MM.1S (cell line): ENCODE data around the gene RAB34.

Experiments used
- DNase-seq: peaks from one replicate; pipeline ENCODE4 v3.0.0-alpha.2; 2015
- H2AFZ ChIP-seq: fragments of 300-600 bp; sonication (generic); 2 replicates; pipeline ENCODE4 v1.6.0; 2016; ENCODE audit warnings: antibody characterized with exemption, low read length
- H3F3A ChIP-seq: fragments of 300-600 bp; sonication (generic); 2 replicates; pipeline ENCODE4 v1.6.1; 2016; ENCODE audit warnings: mild to moderate bottlenecking, antibody characterized with exemption, low read length, moderate library complexity, mixed read lengths; ENCODE audit not compliant: insufficient read depth
- H3K27ac ChIP-seq: fragments of 300-600 bp; sonication (generic); 2 replicates; pipeline ENCODE4 v1.5.1; 2016; ENCODE audit warnings: mild to moderate bottlenecking, low read length
- H3K27me3 ChIP-seq: fragments of 300-600 bp; sonication (generic); replicated peaks from 2 replicates; pipeline ENCODE4 v1.6.0; 2016; ENCODE audit warnings: low read length; ENCODE audit not compliant: insufficient read depth
- H3K36me3 ChIP-seq: fragments of 300-600 bp; sonication (generic); replicated peaks from 2 replicates; pipeline ENCODE4 v1.6.1; 2016; ENCODE audit warnings: mild to moderate bottlenecking, low read length, mixed read lengths; ENCODE audit not compliant: insufficient read depth
- H3K4me1 ChIP-seq: fragments of 300-600 bp; sonication (generic); 2 replicates; pipeline ENCODE4 v1.6.1; 2016; ENCODE audit warnings: low read length, mixed read lengths
- H3K4me2 ChIP-seq: fragments of 300-600 bp; sonication (generic); 2 replicates; pipeline ENCODE4 v1.6.0; 2016; ENCODE audit warnings: low read depth, low read length
- H3K4me3 ChIP-seq: fragments of 300-600 bp; sonication (generic); 2 replicates; pipeline ENCODE4 v1.5.1; 2016; ENCODE audit warnings: low read length, mixed read lengths
- H3K79me2 ChIP-seq: fragments of 300-600 bp; sonication (generic); 2 replicates; pipeline ENCODE4 v1.6.1; 2016; ENCODE audit warnings: mixed run types, low read length, mixed read lengths
- H3K9ac ChIP-seq: fragments of 300-600 bp; sonication (generic); 2 replicates; pipeline ENCODE4 v1.6.1; 2016; ENCODE audit warnings: low read length, mixed read lengths
- H3K9me2 ChIP-seq: fragments of 300-600 bp; sonication (generic); replicated peaks from 2 replicates; pipeline ENCODE4 v1.6.1; 2016; ENCODE audit warnings: mild to moderate bottlenecking, low read length, mixed read lengths; ENCODE audit not compliant: insufficient read depth
- H3K9me3 ChIP-seq: fragments of 300-600 bp; sonication (generic); replicated peaks from 2 replicates; pipeline ENCODE4 v1.6.1; 2016; ENCODE audit warnings: mild to moderate bottlenecking, low read length, mixed read lengths; ENCODE audit not compliant: insufficient read depth
- H4K20me1 ChIP-seq: fragments of 300-600 bp; sonication (generic); 2 replicates; pipeline ENCODE4 v1.6.1; 2016; ENCODE audit warnings: mild to moderate bottlenecking, low read length, moderate library complexity, mixed read lengths; ENCODE audit not compliant: insufficient read depth
- EZH2 ChIP-seq: fragments of 300-600 bp; sonication (generic); optimal IDR thresholded peaks from 2 replicates; pipeline ENCODE3; 2017; ENCODE audit warnings: low read depth, mild to moderate bottlenecking, antibody characterized with exemption, low read length, mixed read lengths
- EZH2phosphoT487 ChIP-seq: fragments of 300-600 bp; sonication (generic); IDR thresholded peaks from 2 replicates; pipeline ENCODE4 v1.6.1; 2018; ENCODE audit warnings: antibody characterized with exemption, low read length
- TF ChIP-seq, protein P1 (sequence below): fragments of 300-600 bp; sonication (generic); IDR thresholded peaks from 2 replicates; pipeline ENCODE4 v1.5.1; 2016; ENCODE audit warnings: antibody characterized with exemption, low read length, mixed read lengths

Gene RAB34

DNA sequence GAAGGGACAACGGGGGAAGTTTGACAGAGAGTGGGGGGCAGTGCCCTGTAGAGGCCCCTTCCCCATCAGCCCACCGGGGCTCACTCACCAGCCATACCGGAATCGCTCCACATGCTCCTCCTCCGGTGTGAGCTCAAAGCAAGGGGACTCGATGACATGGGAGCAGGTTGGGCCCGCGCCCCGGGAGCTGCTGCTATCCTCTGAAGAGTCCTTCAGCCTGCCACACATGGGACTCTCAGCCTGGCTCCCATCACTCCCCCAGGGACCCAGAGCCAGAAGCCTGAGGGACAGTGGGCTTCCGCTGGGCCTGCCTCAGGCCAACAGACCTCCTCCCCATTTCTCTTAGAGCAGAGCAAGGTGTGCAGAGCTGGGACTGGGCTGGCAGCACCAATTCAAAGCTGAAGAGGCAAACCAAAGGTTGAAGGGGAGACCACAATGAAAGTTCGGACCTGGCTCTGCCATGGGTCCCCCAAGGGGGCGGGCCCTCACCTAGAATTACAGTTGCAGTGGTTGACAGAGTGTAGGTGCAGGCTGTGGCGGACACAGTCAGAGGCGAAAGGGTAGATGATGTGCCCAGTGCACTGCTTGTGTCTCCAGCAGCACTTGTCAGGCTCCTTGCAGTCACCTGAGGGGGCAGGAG is 13.3 kb downstream of the RAB34 start:
- Histone ChIP-seq H4K20me1 (no peaks in the 10 kb centered on the region), H3K4me3 (no peak overlapping the region), H3K9me2 (no peaks in the 10 kb centered on the region), H3K79me2 (no peaks in the 10 kb centered on the region), H3K4me2 (no peak overlapping the region), H3K9ac (no peak overlapping the region), H3K36me3 (peaks cover 7% of the 10 kb centered on the region), H3K9me3 (no peaks in the 10 kb centered on the region), H3K4me1 (no peaks in the 10 kb centered on the region), H3F3A (no peaks in the 10 kb centered on the region), H2AFZ (no peak overlapping the region), H3K27ac (no peak overlapping the region), H3K27me3 (no peaks in the 10 kb centered on the region)
- no peak for DNase-seq
- no peak for TF ChIP-seq EZH2phosphoT487
- no peak for TF ChIP-seq EZH2
- TF ChIP-seq, protein P1, sequence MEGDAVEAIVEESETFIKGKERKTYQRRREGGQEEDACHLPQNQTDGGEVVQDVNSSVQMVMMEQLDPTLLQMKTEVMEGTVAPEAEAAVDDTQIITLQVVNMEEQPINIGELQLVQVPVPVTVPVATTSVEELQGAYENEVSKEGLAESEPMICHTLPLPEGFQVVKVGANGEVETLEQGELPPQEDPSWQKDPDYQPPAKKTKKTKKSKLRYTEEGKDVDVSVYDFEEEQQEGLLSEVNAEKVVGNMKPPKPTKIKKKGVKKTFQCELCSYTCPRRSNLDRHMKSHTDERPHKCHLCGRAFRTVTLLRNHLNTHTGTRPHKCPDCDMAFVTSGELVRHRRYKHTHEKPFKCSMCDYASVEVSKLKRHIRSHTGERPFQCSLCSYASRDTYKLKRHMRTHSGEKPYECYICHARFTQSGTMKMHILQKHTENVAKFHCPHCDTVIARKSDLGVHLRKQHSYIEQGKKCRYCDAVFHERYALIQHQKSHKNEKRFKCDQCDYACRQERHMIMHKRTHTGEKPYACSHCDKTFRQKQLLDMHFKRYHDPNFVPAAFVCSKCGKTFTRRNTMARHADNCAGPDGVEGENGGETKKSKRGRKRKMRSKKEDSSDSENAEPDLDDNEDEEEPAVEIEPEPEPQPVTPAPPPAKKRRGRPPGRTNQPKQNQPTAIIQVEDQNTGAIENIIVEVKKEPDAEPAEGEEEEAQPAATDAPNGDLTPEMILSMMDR = no peak

DNA sequence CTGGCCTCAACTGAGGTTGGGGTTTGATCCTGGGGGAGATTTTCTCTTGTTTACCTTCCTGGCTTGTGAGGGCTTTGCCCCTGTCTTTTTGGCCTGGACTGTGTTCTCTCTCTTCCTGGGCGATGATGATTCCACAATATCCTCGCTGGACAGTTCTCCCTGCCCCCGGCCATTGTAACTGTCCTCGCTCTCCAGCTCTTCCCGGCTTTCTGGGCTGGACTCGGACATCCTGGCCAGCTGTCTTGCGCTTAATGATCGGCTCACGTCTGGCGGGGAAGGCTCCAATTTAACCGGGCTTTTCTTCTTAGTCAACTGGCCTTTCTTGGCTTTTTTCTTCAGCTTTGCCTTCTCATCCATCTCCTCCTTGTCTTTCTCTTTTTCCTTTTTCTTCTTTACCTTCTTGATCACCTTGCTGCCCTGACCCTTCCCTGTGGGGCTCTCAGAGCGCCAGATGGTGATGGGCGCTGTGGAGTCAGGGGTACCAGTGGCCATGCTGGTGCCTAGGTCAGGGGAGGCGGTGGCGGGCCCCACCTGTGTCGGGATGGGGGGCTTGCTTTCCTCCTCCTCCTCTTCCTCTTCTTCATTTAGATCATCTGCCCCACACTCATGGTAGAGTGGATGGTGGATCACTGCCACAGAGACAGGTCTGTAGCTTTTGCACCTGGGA is 14.0 kb downstream of the RAB34 start:
- Histone ChIP-seq H3K79me2 (no peaks in the 10 kb centered on the region), H3K36me3 (peaks cover 9% of the 10 kb centered on the region), H3K4me3 (no peak overlapping the region), H3K9me2 (no peaks in the 10 kb centered on the region), H3F3A (no peaks in the 10 kb centered on the region), H3K4me1 (no peaks in the 10 kb centered on the region), H3K27ac (no peak overlapping the region), H3K4me2 (no peak overlapping the region), H3K9ac (no peak overlapping the region), H2AFZ (no peak overlapping the region), H4K20me1 (no peaks in the 10 kb centered on the region), H3K9me3 (no peaks in the 10 kb centered on the region), H3K27me3 (no peaks in the 10 kb centered on the region)
- TF ChIP-seq EZH2 = no peak
- TF ChIP-seq EZH2phosphoT487 = no peak
- TF ChIP-seq, protein P1 = no peak
- no peak for DNase-seq

DNA sequence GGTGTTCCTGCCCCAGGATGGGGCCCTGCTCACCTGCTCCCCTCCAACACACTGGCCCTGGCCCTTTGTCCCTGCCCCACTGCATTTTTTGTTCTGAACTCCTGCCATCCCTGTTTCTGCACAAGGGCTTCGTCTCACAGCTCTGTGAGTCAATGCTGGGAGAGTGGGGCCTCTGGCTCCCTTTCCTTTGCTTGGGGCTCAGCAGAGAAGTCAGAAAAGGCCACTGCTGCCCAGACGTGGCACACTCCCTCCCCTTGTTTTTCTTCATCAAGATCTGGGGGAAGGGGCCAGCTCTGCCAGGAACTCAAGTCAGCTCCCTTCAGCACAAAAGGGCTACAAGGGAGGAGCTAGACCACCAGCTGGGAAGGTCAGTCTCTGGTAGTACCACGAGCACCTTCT is 14.9 kb downstream of the RAB34 start:
- TF ChIP-seq EZH2 (no peak), EZH2phosphoT487 (no peak)
- TF ChIP-seq, protein P1 = no peak
- Histone ChIP-seq H3K36me3 (peaks cover 9% of the 10 kb centered on the region), H3K4me2 (no peak overlapping the region), H3K27ac (no peak overlapping the region), H3K9ac (no peak overlapping the region), H2AFZ (no peak overlapping the region), H3F3A (no peaks in the 10 kb centered on the region), H3K4me3 (no peak overlapping the region), H3K9me2 (no peaks in the 10 kb centered on the region), H3K27me3 (no peaks in the 10 kb centered on the region), H3K4me1 (no peaks in the 10 kb centered on the region), H4K20me1 (no peaks in the 10 kb centered on the region), H3K9me3 (no peaks in the 10 kb centered on the region), H3K79me2 (no peaks in the 10 kb centered on the region)
- DNase-seq = no peak
